Fibroblast of villous mesenchyme (primary cell): ENCODE measurements around the gene NHERF2. TPM values are rescaled to one million over a fixed set of nuclear protein-coding genes. Genes with fewer than 3 reads are reported as not detected.

ENCODE experiments used
- DNase-seq: peaks from one replicate; pipeline ENCODE4 v3.0.0-alpha.2; 2010; ENCODE audit warnings: low read depth
- H3K4me3 ChIP-seq: 2 replicates; pipeline ENCODE4 v1.5.1; 2011; ENCODE audit warnings: low read depth, mild to moderate bottlenecking, low read length
- CTCF ChIP-seq: IDR thresholded peaks from 2 replicates; pipeline ENCODE4 v1.5.1; 2012; ENCODE audit warnings: low read depth, mild to moderate bottlenecking, low read length; ENCODE audit not compliant: insufficient read depth
- total RNA-seq: library from RNA; depleted of rRNA; stranded (reverse); fragments of >200 nt; gene quantifications from 2 replicates; pipeline ENCODE4 v1.2.3, GENCODE V29; 2012

Gene NHERF2
- total RNA-seq, 1 donor = 52.7 TPM

GRCh38 chr16:1998852-1999801 lies 27.6 kb upstream of the NHERF2 start:
- H3K4me3 ChIP-seq = no peak overlapping the region
- TF ChIP-seq CTCF = no peak
- DNase-seq = no peak

GRCh38 chr16:1999866-2000514 lies 26.7 kb upstream of the NHERF2 start:
- no peak overlapping the region for H3K4me3 ChIP-seq
- TF ChIP-seq CTCF = no peak
- DNase-seq = no peak

- no peak for DNase-seq
- TF ChIP-seq CTCF = no peak
- no peak overlapping the region for H3K4me3 ChIP-seq
These were observed 25.7 kb upstream of the NHERF2 start for GRCh38 chr16:2001035-2001434.

GRCh38 chr16:2001456-2002355 lies 25.0 kb upstream of the NHERF2 start:
- no peak overlapping the region for H3K4me3 ChIP-seq
- no peak for DNase-seq
- TF ChIP-seq CTCF = no peak

GRCh38 chr16:2002406-2003230 lies 24.1 kb upstream of the NHERF2 start:
- TF ChIP-seq CTCF = no peak
- H3K4me3 ChIP-seq = no peak overlapping the region
- DNase-seq = no peak
